ENCODE data around the gene GALNS. TPM values are rescaled to one million over a fixed set of nuclear protein-coding genes. Genes with fewer than 3 reads are reported as not detected.

GALNS gene
- total and polyA plus RNA-seq, 2 experiments from 2014 or later = 9.7 to 18.8 TPM

GRCh38 chr16:88871349-88871702, 14.6 kb upstream of the GALNS start:
- Mint-ChIP-seq H3K27me3 (ENCODE audit: insufficient read depth, low read depth, poor library complexity) (peaks cover 8% of the 10 kb centered on the region), H3K4me1 (no peaks in the 10 kb centered on the region; the same call in 2 of the 3 replicates), H3K36me3 (ENCODE audit: low read depth) (no peaks in the 10 kb centered on the region; the same call in 2 of the 3 replicates), H3K4me3 (no peak overlapping the region), H3K9me3 (no peaks in the 10 kb centered on the region; the same call in 1 of the 3 replicates), H3K27ac (no peak overlapping the region)
- H3K36me3 ChIP-seq (ENCODE audit: insufficient read depth) = no peaks in the 10 kb centered on the region
- H3K4me3 ChIP-seq = no peak overlapping the region
- no peak overlapping the region; the same call in 1 of the 2 replicates for H2AFZ ChIP-seq
- H3F3A ChIP-seq (replicated peaks; ENCODE audit: low read depth) = no peaks in the 10 kb centered on the region
- no peak overlapping the region for H3K4me2 ChIP-seq
- TF ChIP-seq STAT1 (IDR thresholded peaks at IDR 0.05; ENCODE audit: unreplicated experiment) (no peak), EZH2phosphoT487 (IDR thresholded peaks at IDR 0.05; ENCODE audit: unreplicated experiment) (no peak), NANOG (IDR thresholded peaks at IDR 0.05; ENCODE audit: borderline replicate concordance) (no peak), ZNF462 (CRISPR knock-in tag; IDR thresholded peaks at IDR 0.05) (no peak), ZNF331 (CRISPR knock-in tag; IDR thresholded peaks at IDR 0.05; ENCODE audit: low read depth) (no peak), EZH2 (IDR thresholded peaks at IDR 0.05; ENCODE audit: low read depth, unreplicated experiment) (no peak), CTCF (conservative IDR thresholded peaks at IDR 0.05; ENCODE audit: low read depth in 2 of 2) (no peak), CREB1 (CRISPR knock-in tag; IDR thresholded peaks at IDR 0.05; ENCODE audit: low read depth) (no peak), ZNF114 (CRISPR knock-in tag; IDR thresholded peaks at IDR 0.05) (no peak), POLR2AphosphoS5 (IDR thresholded peaks at IDR 0.05; ENCODE audit: low read depth) (no peak), REST (IDR thresholded peaks at IDR 0.05; ENCODE audit: unreplicated experiment) (no peak), JUNB (IDR thresholded peaks at IDR 0.05; ENCODE audit: unreplicated experiment) (no peak)
- H3K27me3 ChIP-seq (ENCODE audit: insufficient read depth) = no peaks in the 10 kb centered on the region
- no peaks in the 10 kb centered on the region for H4K20me1 ChIP-seq (replicated peaks; ENCODE audit: insufficient read depth)
- ATAC-seq = no peak
- no peaks in the 10 kb centered on the region for H3K4me1 ChIP-seq (ENCODE audit: insufficient read depth)
- no peak overlapping the region for H3K27ac ChIP-seq (ENCODE audit: low read depth)
- no peaks in the 10 kb centered on the region for H3K9me2 ChIP-seq (ENCODE audit: insufficient read depth)
- no peaks in the 10 kb centered on the region for H3K79me2 ChIP-seq (replicated peaks; ENCODE audit: insufficient read depth)
- no peak for DNase-seq (ENCODE audit: low spot score)

Measured in GM23338 (cell line).